ENCODE results near the gene HOOK2. TPM values are rescaled to one million over a fixed set of nuclear protein-coding genes. Genes with fewer than 3 reads are reported as not detected.

HOOK2 gene
- total and polyA plus RNA-seq, 2 of the 13 experiments (the other 11 are each of a cell fraction or from before 2014, with no cell fraction given), result 9.2 to 12.9 TPM

- TF ChIP-seq ZNF432 (CRISPR knock-in tag; IDR thresholded peaks at IDR 0.05; ENCODE audit: borderline replicate concordance) (no peak), IRF2 (CRISPR knock-in tag; IDR thresholded peaks at IDR 0.05) (no peak; the same call in 1 of the 2 replicates), THAP8 (CRISPR knock-in tag; IDR thresholded peaks at IDR 0.05; ENCODE audit: borderline replicate concordance) (no peak), ZNF549 (CRISPR knock-in tag; IDR thresholded peaks at IDR 0.05) (no peak), ZNF558 (CRISPR knock-in tag; IDR thresholded peaks at IDR 0.05; ENCODE audit: borderline replicate concordance) (no peak), HMGXB3 (CRISPR knock-in tag; IDR thresholded peaks at IDR 0.05; ENCODE audit: borderline replicate concordance) (no peak), ZNF414 (CRISPR knock-in tag; IDR thresholded peaks at IDR 0.05) (no peak), ZNF782 (CRISPR knock-in tag; IDR thresholded peaks at IDR 0.05; ENCODE audit: borderline replicate concordance) (no peak), MYPOP (CRISPR knock-in tag; IDR thresholded peaks at IDR 0.05) (peak; percentile 62; the same call in 1 of the 2 replicates), CBX2 (IDR thresholded peaks at IDR 0.05; ENCODE audit: low read depth, low read length) (no peak), CBX2 (CRISPR knock-in tag; IDR thresholded peaks at IDR 0.05; ENCODE audit: low read depth) (no peak), ZMAT3 (CRISPR knock-in tag; conservative IDR thresholded peaks at IDR 0.05) (peak; percentile 75; the same call in 1 of the 2 replicates), CTCF (CRISPR knock-in tag; IDR thresholded peaks at IDR 0.05) (no peak), ZSCAN21 (CRISPR knock-in tag; IDR thresholded peaks at IDR 0.05; ENCODE audit: borderline replicate concordance) (no peak; the same call in 1 of the 2 replicates), MAFG (CRISPR knock-in tag; IDR thresholded peaks at IDR 0.05) (no peak), GZF1 (CRISPR knock-in tag; IDR thresholded peaks at IDR 0.05) (no peak), CAMTA2 (CRISPR knock-in tag; IDR thresholded peaks at IDR 0.05; ENCODE audit: borderline replicate concordance) (no peak), IKZF4 (CRISPR knock-in tag; IDR thresholded peaks at IDR 0.05; ENCODE audit: borderline replicate concordance, low read depth, not compliant biosample characterization) (no peak), ZNF205 (CRISPR knock-in tag; IDR thresholded peaks at IDR 0.05) (peak; percentile 32; the same call in 1 of the 2 replicates), FOXO1 (CRISPR knock-in tag; IDR thresholded peaks at IDR 0.05) (0 out of 2 replicates have a peak, but pooled peaks have one; percentile 37), ZNF780A (CRISPR knock-in tag; IDR thresholded peaks at IDR 0.05) (no peak)
Measured at GRCh38 chr19:12789904-12790619, 14.7 kb upstream of the HOOK2 start (continued).

Data from HepG2 (cell line).